ENCODE results near the gene FHIT.

The FHIT gene

DNA sequence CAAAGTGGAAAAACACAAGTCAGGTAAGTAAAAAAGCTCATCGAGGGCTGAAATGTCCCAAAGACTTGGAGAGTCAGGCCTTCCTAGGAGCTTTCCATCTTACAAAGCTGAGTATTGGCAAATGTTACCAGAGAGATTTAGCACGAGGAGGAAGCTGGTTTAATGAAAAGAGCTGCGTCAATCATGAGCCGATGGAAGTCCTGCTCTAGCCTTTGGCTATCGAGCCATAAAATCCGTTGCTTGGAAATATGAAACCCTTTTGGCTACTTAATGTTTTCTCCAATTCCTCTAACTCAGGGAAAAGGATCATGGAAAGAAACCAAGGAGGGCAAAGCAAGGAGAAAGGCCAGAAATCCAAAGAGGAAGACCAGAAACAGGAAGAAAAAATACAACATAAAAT, 1074.6 kb downstream of the FHIT start:
- DNase-seq, result no peak

DNA sequence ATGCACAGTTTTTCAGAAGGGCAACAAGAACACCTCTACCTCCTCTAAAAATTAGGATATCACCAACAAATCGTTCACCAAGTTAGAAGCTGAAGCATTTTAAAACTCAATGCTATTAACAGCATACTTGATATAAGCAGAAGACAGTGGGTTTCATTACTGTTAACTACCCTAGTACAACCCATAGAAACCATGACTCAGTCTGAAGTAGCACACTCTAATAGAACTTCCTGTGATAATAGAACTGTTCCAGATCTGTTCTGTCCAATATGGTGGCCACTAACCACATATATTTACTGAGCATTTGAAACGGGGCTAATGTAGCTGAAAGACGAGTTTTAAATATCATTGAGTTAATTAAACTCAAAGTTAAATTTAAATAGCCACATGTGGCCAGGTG, 1075.6 kb downstream of the FHIT start:
- no peak for DNase-seq

DNA sequence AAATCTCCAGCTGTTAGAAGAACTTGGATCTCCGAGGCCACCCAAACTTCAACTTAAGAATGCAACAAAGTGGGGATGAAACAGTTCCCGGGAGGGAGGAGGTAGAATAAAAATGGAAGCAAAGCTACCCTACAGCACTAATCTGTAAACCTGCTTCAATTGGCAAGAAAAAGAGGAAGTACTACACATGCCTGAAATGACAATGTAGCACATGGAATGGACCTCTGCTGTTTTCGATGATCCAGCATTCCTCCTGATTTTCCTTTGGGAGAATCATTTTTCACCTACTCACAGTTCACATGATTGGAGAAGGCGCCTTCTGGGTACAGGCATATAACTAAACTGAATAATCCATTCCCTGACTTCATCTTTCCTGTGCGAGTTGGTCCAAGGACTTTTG, 1081.5 kb downstream of the FHIT start:
- DNase-seq, result no peak

DNA sequence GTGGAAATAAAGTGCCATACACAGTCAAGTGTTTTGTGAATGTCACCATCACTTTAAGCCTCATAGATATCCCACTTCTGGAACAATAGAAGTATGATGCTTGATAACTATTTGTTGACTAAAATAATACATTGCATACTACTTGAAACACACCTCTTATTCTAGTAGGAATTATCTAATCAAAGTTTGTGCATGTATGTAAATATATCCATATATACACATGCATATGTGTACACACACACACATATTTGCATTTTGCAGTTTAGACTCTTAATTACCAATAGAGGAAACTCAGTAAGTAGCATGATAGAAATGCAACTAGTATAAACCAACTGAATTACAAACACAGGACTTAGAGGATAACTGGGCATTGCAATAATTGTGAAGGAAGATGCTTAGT, 1084.1 kb downstream of the FHIT start:
- no peak for DNase-seq

DNA sequence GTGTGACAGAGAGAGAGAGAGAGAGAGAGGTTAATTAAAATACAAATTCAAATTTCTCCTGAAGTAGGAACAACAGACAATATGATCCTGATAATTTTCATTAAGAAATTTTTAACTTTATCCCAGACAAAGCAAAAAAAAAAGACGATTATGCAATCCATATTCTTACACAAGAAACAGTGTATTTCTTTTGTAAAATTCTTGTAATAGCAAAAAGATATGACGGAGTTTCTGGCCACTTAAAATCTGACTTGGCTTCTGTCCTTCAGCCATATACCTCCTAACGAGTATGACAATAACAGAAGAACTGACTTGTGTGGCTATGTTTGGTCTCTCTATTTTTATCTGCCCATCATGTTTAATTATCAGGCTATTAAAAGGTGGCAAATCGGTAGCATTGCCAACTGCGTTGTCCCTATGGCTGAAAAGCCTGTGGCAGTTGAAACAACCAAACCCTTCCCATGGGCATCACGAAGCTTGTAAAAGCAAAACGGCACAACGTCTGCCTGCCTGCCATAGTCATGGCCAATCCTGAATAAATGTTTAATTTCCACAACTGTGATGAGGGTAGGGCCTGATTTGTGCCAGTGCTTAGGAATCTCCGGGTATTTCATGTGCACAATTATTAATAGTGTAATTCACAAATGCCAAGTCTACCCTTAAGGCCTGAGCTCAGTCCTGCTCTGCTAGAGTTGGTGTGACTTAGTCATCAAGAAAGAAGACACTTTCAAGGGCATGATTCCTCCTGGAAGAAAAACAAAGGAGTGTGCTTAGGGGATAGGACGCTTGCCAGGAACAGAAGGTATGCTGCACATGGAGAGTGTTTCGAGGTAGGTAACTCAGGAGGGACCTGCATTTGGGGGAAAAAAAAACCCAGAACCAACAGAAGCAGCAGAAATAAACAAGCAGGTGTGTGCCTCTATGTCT, 1090.2 kb downstream of the FHIT start:
- DNase-seq, result no peak

DNA sequence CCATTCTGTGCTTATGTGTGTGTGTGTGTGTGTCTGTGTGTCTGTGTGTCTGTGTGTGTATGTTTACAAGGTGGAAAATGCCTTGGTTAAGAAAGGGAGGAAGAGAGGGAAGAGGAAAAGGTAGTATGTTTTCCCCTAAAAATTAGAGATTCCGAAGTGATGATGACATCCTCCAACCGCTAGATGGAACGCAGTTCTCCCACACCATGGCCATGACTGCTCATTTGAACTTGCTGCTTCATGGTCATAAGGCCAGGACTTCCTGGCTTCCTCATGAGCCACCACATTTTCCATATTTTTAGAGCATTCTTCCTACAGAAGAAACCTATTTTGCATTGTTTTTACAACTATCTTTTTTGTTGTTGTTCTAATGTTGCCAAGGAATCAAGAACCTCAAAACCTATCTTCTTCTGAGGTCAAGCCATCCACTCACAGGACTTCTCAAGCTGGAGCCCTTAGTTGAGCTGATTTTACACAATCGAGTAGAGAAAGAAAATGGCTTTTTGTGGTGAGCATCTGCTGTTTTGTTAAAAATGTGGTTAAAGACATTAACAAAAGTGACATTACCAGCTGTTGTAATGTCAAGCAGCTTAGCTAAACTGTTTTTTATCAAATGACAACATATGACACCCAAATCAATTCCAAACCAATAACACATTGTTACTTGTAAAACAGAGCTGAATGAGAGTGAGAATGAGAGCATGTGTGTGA, 1091.0 kb downstream of the FHIT start:
- DNase-seq, result no peak

DNA sequence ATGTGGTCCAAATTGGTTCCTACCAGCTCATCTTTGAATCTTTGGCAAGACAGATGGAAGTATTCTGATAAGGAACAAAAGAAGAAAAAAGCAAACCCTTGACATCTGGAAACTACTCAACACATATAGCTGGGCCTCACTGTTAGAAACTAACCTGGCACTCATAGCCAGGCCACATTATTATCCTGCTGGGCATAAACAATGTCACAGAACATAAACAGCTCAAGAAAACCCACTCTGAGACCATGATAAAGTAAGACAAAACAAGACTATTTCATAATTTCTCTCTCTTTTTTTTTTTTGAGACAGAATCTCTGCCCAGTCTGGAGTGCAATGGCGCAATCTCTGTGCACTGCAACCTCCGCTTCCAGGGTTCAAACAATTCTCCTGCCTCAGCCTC, 1093.2 kb downstream of the FHIT start:
- DNase-seq, result no peak

DNA sequence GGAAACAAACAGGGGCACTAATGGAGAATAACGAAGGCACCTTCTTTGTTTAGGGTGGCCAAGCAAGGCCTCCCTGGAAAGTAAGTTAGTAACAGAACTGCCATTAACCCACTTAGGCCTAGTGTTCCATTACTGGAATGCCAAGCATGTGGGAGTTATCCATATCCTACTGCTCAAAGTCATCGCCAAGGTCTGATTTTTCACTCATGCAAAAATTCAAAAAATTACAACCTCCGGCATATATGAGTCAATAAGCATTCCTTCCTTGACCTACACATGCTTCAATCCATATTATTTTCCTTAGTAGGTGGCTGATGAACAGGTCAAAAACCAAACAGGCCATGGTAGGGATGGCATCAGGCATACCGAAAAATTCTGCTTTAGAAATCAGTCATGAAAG, 1097.2 kb downstream of the FHIT start:
- no peak for DNase-seq

DNA sequence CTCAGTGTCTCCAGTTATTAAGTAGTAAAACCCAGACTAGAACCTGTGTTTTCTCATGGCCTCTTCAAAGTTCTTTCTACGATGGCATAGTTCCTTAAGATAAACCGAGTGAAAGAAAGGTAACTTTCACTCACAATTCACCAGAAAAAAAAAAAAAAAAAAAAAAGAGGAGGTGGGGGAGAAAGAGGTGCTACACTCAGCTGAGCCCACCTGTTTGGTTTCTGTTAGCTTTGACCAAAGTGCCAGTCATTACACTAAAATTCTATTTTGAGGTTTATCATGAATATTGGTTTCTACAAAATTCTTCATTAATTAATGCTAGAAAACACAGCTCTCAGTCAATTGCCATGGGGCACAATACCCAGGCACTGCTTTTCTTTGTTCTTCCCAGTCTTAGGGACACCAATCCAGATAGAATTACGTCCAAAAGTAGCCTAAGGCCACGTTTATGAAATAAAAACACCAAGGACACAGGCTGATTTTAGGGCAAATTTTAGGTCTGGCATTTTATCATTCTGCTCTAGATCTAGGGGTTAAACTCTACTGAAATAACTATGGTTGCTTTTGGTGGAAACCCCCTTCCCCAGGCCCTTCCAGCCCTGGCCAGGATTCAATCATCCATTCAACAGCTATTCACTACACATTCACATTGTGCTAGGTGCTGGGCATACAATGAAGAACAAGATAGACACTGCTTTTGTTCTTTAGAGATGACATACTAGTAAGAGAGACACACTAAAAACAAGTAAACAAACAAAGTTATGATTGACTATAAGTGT, 1097.8 kb downstream of the FHIT start:
- no peak for DNase-seq

DNA sequence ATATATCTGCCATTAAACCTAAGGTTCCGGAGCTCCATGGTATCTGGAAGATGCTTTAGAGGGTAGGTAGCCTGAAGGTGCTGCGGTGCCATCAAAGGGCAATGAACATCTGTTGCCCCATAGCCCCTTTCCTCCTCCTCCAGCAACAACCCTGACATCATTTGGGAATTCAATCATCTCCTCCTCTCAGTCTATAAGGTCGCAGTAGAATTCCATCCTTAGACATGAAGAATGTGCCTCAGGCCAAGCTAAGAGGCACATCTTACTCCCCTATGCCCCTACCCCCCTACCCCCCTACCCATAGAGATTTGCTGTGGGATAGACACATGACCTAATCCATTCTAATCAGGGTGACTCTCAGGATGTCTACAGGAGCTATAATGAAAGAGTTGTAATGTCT, 1101.8 kb downstream of the FHIT start:
- DNase-seq, result no peak

DNA sequence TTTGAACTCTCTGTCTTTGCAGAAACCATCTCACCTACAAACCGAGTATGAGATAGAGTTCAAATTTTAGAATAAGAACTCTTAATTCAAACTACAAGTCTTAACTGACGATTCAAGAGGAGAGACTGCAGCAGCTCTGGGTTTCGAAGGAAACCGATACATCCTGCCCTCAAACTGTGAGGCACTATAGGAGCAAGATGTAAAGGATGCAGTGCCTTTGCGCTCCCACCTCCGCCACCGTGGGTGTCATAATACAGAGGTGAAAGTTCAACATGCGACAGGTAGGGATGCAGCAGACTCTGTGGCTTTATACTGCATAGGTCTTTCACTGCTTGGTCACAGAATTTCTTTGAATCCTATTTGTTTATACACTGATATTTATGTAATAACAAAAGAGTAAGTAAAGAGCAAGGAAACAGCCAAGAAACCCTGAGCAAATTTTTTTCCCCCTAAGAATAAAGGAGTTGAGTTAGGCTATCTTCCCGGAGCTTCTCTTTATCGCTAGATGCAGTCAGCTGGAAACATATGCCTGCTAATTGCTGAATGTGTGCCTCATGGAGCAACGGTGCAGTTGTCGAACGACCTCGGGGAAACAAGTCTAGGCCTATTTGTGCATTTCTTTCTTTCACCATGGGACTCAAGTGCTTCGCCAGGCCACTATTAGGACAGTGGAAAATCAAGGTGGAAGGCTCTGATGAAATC, 1103.9 kb downstream of the FHIT start:
- DNase-seq, result no peak

DNA sequence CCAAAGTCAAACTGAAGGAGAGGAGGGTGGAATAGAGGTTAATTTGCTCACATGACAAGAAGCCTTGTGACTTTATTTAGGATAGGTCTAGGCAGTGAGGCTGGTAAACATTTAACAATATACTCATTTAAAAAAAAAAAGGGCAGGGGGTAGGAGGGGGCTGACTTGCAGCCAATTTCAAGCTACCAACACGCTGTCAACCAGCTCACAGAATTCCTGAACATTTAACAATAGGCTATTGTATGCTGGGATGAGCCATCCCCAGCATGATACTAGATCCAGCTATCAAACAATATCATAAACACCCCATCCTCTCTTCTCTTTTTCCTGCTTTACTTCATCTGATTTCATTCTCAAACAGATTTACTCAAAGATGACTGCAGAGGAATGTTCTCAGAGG, 1105.1 kb downstream of the FHIT start:
- no peak for DNase-seq

DNA sequence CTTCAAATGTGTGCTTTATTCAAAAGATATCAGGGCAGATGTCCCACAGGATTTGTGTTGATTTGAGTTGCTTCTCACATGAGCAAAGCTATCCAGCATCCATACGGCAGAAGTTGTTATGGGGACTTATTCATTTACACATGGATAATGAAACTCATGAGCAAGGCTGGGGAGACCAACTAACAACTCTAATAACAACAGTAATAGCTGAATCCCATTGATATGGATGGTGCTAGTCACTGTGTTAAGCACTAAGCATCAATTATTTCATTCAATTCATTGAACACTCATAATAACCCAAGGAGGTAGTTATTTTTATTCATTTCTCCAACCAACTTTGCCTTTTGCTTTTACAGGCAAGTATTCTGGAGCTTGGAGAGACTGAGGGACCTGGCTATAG, 1107.2 kb downstream of the FHIT start:
- no peak for DNase-seq

DNA sequence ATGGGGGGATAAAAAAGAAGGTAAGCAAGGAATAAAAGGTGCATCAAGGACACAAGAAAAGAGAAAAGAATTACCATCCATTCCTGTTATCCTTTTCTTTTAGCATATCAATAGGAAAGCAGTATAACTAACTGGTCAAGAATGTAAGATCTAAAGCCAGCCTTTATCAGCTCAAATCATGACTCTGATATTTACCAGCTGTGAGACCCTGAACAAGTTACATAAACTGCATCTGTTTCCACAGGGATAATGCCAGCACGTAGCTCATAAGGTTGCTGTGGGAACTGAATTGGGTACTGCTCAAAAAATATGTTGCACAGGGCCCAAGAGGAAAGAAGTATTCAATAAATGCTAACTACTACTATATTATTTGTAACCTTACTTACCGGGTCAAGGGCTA, 1109.2 kb downstream of the FHIT start:
- no peak for DNase-seq

DNA sequence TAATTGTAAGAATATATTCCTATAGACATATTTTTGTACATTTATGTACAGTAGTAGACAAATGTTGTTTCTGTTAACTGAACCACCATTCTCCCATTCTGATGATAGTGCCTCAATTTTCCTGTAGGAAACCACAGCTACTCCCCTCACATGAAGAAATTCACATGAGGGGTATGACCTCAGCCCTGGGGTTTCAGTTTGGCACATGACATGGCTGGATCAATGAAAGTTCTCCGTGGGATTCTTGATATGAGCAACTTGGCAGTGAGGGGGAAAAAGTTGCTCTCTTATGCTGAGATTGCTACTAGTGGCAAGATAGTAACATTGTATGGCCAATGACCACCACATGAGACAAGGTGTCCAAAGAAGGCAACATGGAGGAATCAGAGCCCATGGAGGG, 1111.1 kb downstream of the FHIT start:
- no peak for DNase-seq

DNA sequence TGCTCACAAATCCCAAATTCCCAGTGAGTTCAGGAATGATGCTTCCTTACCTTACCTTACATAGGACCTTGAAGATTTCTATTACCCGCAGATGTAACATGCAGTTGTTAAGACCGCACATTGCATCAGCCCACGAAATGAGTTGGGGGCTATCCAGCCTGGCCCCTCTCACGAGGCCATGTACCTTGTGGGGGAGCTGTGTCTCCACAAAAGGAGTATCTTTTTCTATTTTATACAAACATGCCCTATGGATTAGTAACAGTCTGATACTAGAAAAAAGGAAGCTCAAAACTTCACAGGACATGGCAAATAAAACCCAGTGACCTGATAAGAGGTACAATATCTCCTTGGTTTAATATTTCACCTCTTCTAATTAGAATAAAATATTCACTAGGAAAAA, 1114.7 kb downstream of the FHIT start:
- DNase-seq, result no peak

DNA sequence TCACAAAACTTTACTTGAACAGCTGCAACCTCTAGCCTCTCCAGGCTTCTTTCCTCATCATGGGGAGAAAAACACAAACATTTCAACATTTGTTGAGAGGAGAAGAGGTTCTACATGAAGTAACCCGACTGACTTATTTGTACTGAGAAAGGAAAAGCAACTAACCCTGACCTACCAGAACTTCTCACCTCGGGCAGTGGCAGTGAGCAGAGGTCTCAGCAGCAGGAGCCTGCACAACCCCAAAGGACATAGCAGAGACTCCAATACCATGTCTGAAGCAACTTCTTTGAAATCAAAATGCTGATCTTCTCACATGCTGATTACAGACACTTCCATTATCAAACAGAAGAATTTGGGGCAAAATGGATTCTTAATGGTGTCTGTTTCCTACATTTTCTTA, 1115.8 kb downstream of the FHIT start:
- DNase-seq, result no peak

DNA sequence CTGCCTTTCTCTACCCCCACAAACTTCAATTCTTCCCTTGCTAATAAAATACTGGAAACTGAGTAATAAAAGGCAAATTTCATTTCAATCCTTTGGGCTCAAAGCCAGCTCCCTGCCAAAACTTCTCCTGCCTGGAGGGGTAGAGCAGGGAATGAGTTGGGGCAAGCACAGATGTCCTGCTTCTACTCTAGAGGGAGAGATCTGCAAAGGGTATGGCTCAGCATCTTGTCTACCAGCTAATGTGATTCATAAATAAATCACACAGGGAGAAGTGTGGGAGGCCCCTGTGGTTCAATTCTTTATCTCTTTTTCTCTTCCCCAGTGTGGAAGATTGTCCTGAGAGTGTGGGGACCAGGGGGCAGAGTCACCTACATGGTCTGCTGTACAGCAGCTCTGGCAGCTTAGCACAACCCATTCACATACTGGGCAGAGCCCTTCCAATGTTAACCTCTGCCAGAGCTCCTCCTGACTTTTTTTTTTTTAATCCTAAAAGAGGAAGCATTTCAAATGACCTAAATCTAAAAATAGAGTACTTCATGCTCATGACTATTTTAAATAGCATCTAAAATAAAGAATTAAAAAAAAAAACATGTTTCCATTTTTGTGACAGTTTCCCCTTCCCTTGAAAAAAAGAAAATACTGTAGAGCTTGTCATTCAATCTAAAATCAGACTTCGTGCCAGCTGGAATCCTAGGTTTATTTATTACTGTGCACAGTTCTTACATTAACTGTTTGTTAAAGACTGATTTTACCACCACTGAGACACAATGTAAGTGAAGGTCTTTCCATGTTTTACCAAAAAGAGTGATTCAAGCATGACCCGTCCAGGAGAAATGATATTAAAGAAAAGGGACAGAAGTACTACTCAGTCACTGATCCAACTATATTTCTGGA, 1117.7 kb downstream of the FHIT start:
- DNase-seq, result no peak

DNA sequence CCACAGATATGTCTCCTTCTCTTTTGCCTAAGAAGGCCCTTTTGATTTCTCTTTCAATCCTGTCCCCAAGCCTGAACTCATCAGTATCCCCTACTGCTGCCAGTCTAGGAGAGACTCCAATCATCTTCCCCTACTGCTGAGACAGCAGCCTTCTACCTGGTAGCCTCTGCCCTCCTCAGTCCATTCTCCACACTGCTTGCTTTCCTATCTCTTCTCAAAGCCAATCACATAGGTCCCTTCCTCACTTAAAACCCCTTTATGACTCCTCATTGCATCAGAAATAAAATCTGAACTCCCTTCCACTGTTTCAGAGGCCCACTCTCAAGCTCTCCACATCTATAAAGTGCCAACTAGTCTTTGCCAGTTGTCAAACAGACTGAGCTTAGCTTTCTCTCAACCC, 1119.6 kb downstream of the FHIT start:
- no peak for DNase-seq

DNA sequence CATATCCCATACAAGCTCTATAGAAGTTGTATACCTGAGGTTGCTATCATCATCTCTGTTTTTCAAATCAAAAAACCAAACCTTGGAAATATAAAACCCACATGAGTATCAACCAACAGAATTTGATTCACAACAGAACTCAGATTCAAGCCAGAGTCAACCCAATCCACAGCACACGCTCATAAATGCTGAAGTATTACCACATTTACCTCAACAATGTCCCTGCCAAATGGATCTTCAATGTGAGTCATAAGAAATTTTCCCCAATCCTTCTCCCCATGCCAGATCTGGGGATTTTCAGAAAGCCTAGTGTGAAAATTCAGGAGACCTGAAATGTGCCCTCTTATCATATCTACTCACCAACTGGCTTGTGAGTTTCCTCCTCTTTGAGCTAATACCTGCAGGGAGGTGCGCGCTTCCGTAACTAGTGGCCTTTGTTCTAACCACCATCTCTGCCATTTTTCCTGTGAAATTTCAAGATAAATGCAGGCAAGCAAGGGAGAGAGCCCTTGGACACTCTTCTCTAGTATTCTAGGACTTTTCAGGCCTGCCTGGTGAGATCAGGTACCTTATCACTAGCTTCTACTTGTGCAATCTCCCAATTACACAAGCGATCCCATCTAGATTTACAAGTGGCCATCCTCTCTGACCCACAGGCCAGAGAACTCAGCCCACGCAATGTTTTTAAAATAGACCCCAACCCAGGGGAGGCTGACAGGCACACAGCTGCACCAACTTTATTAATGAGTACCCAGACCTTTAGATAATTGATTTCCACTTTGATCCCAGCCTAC, 1124.5 kb downstream of the FHIT start:
- no peak for DNase-seq

DNA sequence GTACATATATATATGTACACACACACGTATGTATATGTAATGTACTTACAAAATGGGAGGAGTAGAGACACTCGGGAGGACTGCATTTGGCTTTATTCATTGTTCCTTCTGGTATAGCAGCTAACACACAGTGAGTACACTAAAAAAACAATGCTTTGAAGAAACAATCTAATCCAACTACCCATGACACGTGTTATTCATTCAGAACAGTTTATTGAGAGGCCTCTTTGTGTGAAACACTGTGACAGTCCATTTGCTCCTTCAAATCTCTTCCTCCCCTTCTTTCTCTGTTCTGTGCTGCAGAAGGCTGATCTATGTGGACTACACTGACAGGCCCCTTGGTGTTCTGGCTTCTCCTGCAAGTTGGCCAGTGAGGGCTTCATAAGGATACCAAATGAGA, 1125.6 kb downstream of the FHIT start:
- no peak for DNase-seq

Measured in NCI-H1048 (cell line).